GM12872 (cell line): ENCODE results near the gene MICAL3.

ENCODE experiments used
- CTCF ChIP-seq: IDR thresholded peaks from 3 replicates; pipeline ENCODE4 v1.5.1; 2011; ENCODE audit warnings: low read depth, mild to moderate bottlenecking, low read length, moderate library complexity; ENCODE audit not compliant: insufficient read depth

Gene MICAL3

GRCh38 chr22:17896586-17896985 lies 127.8 kb downstream of the MICAL3 start:
- peak; percentile 36; the same call in 2 of the 3 replicates for TF ChIP-seq CTCF

GRCh38 chr22:17893900-17894535 lies 130.3 kb downstream of the MICAL3 start:
- TF ChIP-seq CTCF, result no peak

- no peak for TF ChIP-seq CTCF
Measured at GRCh38 chr22:17892376-17892775, 132.0 kb downstream of the MICAL3 start.

- peak; percentile 60 for TF ChIP-seq CTCF
Measured at GRCh38 chr22:17891481-17892167, 132.7 kb downstream of the MICAL3 start.

GRCh38 chr22:17890892-17891291 lies 133.5 kb downstream of the MICAL3 start:
- no peak for TF ChIP-seq CTCF

- TF ChIP-seq CTCF, result no peak
Measured at GRCh38 chr22:17890245-17890671, 134.1 kb downstream of the MICAL3 start.

GRCh38 chr22:17888855-17889254 lies 135.5 kb downstream of the MICAL3 start:
- TF ChIP-seq CTCF, result no peak
